GM10248 (cell line): ENCODE measurements around the gene LFNG.

ENCODE experiments used
- CTCF ChIA-PET: fragments of 300-600 bp; sonication (Branson Sonifier 250); formaldehyde crosslinking; extraction: SDS; loops from one replicate; lab custom pipeline; 2021; ENCODE audit warnings: antibody characterized with exemption; lab: Yijun Ruan, JAX
- POLR2A ChIA-PET: fragments of 350-650 bp; sonication (Branson Sonifier 250); formaldehyde crosslinking; extraction: SDS; loops from one replicate; lab custom pipeline; 2020; ENCODE audit warnings: antibody characterized with exemption; lab: Yijun Ruan, JAX
- DNase-seq: peaks from one replicate; pipeline ENCODE4 v3.0.0; 2012; ENCODE audit errors: extremely low spot score
- TF ChIP-seq, protein P1 (sequence below): IDR thresholded peaks from 2 replicates; pipeline ENCODE4 v1.5.1; 2012; ENCODE audit warnings: mild to moderate bottlenecking, low read depth; ENCODE audit errors: extremely low read depth, missing control alignments, control extremely low read depth

The LFNG gene

DNA sequence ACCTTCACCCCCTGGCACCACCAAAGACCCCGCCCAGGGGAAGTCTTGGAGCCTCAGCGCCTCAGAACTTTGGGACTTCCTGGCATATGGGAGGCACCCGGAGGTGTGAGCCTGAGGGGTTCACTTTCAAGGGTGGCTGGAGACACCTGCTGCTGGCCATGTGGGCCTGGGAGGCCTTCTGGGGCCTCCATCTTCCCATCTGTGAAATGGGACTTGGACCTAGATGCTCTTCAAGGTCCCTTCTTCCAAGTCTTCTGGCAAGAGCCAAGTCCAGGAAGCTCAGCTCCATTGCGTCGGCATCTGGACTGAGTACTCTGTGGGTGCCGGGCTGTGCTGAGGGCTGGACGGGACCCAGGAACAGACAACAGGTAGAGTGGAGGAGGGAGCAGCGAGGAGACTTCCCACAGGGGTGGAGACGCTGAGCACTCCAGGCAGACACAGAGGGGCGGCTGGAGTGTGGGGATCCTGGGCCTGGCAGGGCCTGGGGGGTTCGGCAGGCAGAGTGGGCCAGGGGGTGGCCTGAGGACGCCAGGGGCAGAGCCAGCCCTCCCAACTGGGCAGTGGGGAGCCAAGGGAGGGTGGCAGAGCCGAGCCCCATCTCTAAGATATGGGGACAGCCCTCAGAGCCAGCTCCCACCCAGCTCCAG, 9.3 kb upstream of the LFNG start:
- TF ChIP-seq, protein P1, sequence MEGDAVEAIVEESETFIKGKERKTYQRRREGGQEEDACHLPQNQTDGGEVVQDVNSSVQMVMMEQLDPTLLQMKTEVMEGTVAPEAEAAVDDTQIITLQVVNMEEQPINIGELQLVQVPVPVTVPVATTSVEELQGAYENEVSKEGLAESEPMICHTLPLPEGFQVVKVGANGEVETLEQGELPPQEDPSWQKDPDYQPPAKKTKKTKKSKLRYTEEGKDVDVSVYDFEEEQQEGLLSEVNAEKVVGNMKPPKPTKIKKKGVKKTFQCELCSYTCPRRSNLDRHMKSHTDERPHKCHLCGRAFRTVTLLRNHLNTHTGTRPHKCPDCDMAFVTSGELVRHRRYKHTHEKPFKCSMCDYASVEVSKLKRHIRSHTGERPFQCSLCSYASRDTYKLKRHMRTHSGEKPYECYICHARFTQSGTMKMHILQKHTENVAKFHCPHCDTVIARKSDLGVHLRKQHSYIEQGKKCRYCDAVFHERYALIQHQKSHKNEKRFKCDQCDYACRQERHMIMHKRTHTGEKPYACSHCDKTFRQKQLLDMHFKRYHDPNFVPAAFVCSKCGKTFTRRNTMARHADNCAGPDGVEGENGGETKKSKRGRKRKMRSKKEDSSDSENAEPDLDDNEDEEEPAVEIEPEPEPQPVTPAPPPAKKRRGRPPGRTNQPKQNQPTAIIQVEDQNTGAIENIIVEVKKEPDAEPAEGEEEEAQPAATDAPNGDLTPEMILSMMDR = no peak
- POLR2A ChIA-PET = no interaction called here
- DNase-seq = no peak
- CTCF ChIA-PET = interaction anchor here (1.2 to 1.7 kb wide), 2 partner anchors 41 to 58 kb away, joined by 4 to 5 read pairs; no protein-coding TSS in a partner anchor

- TF ChIP-seq, protein P1 = no peak
- ChIA-PET CTCF (interaction anchor here (1.2 to 2.2 kb wide), 4 partner anchors 9 to 59 kb away, joined by 4 to 6 read pairs (median 5); no protein-coding TSS in a partner anchor), POLR2A (no interaction called here)
Measured at GRCh38 chr7:2510909-2511768, 8.4 kb upstream of the LFNG start.

GRCh38 chr7:2511769-2512168, 7.8 kb upstream of the LFNG start:
- ChIA-PET POLR2A (no interaction called here), CTCF (interaction anchor here (1.2 to 2.2 kb wide), 4 partner anchors 10 to 60 kb away, joined by 4 to 6 read pairs (median 5); no protein-coding TSS in a partner anchor)
- no peak for DNase-seq
- TF ChIP-seq, protein P1 = no peak

More at GRCh38 chr7:2510909-2511768, 8.4 kb upstream of the LFNG start:
- peak; percentile 71 for DNase-seq

DNA sequence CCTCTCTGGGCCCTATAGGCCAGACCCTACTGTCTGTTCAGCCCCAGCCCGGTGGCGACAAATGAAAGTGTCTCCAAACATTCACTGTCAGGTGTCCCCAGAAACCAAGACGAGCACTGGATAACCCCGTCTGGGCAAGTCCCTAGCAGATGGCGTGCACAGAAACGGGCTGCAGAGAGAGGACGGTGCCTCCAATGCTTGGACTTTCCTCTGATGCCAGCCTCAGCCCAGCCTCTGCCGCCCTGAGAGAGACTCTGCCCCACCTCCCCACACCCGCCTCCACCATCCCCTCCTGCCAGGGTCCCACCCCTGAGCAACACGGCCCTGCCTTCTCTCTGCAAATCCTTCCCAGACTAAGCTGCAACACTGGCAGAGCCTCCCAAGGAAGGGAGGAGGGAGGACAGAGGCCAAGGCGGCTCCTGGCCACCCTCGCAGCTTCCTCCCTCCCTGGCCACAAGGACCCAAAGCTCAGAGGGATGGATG, 7.4 kb upstream of the LFNG start:
- TF ChIP-seq, protein P1 = no peak
- ChIA-PET POLR2A (no interaction called here), CTCF (interaction anchor here (1.7 to 2.2 kb wide), 2 partner anchors 10 to 43 kb away, joined by 5 to 6 read pairs; no protein-coding TSS in a partner anchor)
- peak; percentile 64 for DNase-seq

DNA sequence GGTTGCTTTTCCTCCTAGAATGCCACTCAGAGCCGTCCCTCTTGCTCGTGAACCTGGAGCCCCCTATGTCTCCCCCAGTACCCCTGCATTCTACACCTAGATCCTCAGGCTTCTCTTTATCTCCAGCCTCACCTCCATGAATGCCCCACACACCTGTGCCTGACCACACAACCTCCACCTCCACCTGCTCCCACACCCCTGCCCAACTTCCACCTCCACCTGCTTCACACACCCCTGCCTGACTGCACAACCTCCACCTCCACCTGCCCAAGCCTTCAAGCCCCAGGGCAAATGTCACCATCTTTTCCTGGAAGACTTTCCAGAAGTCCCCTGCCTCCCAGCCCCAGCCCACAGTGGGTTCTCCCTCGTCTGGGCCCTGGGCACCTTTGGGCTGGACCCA, 6.9 kb upstream of the LFNG start:
- CTCF ChIA-PET = interaction anchor here (2.2 kb wide), 1 partner anchor 11 kb away, joined by 6 read pairs; no protein-coding TSS in a partner anchor
- TF ChIP-seq, protein P1 = no peak
- POLR2A ChIA-PET = no interaction called here
- no peak for DNase-seq

- DNase-seq = no peak
- TF ChIP-seq, protein P1 = no peak
- CTCF ChIA-PET = no interaction called here
- POLR2A ChIA-PET = no interaction called here
Measured at GRCh38 chr7:2513702-2514101, 5.9 kb upstream of the LFNG start.
